Endodermal cell (in vitro differentiated cells): Measurements from ENCODE around the gene NEDD4L. TPM values are rescaled to one million over a fixed set of nuclear protein-coding genes. Genes with fewer than 3 reads are reported as not detected.

Experiments
- DNase-seq: peaks from one replicate; pipeline ENCODE4 v3.0.0-alpha.2; 2017
- H3K27ac ChIP-seq: 2 replicates; pipeline ENCODE4 v1.5.1; 2013; ENCODE audit warnings: mild to moderate bottlenecking, low read depth, low read length, moderate library complexity
- H3K27me3 ChIP-seq: 2 replicates; pipeline ENCODE4 v1.6.1; 2013; ENCODE audit warnings: mild to moderate bottlenecking, low read length, moderate library complexity; ENCODE audit not compliant: insufficient read depth, control insufficient read depth, poor library complexity, severe bottlenecking
- H3K36me3 ChIP-seq: 2 replicates; pipeline ENCODE4 v1.7.0; 2013; ENCODE audit warnings: mild to moderate bottlenecking, low read length, moderate library complexity; ENCODE audit not compliant: control insufficient read depth, insufficient read depth
- H3K4me1 ChIP-seq: one replicate; pipeline ENCODE4 v1.7.0; 2013; ENCODE audit warnings: low read length; ENCODE audit not compliant: control insufficient read depth, insufficient read depth
- H3K4me3 ChIP-seq: 2 replicates; pipeline ENCODE4 v1.5.1; 2013; ENCODE audit warnings: mild to moderate bottlenecking, low read length, moderate library complexity
- H3K9ac ChIP-seq: 2 replicates; pipeline ENCODE4 v1.6.1; 2013; ENCODE audit warnings: mild to moderate bottlenecking, low read length, moderate library complexity; ENCODE audit not compliant: poor library complexity, severe bottlenecking; ENCODE audit errors: extremely low read depth
- H3K9me3 ChIP-seq: 2 replicates; pipeline ENCODE4 v1.6.1; 2013; ENCODE audit warnings: mild to moderate bottlenecking, low read length, moderate library complexity; ENCODE audit not compliant: control insufficient read depth
- H3K27ac Mint-ChIP-seq: 2 replicates; pipeline ENCODE4 v1.8.0; 2020; ENCODE audit warnings: mixed read lengths
- H3K27me3 Mint-ChIP-seq: 2 replicates; pipeline ENCODE4 v1.8.0; 2021; ENCODE audit warnings: mild to moderate bottlenecking, mixed read lengths; ENCODE audit not compliant: insufficient read depth
- H3K36me3 Mint-ChIP-seq: 2 replicates; pipeline ENCODE4 v1.8.0; 2020; ENCODE audit warnings: low read depth, mixed read lengths
- H3K4me1 Mint-ChIP-seq: 2 replicates; pipeline ENCODE4 v1.8.0; 2020; ENCODE audit warnings: mixed read lengths
- H3K4me3 Mint-ChIP-seq: 2 replicates; pipeline ENCODE4 v1.8.0; 2020; ENCODE audit warnings: mild to moderate bottlenecking, moderate library complexity, mixed read lengths
- H3K9me3 Mint-ChIP-seq: 2 replicates; pipeline ENCODE4 v1.8.0; 2020; ENCODE audit warnings: mild to moderate bottlenecking, mixed read lengths
- CTCF ChIP-seq: fragments of 200-600 bp; sonication (generic); conservative IDR thresholded peaks from 2 replicates; pipeline ENCODE4 v1.5.0; 2021; ENCODE audit warnings: antibody characterized with exemption, mild to moderate bottlenecking
- WGBS, 2 experiments: methylation state at CpG; one replicate each; pipeline versions ENCODE4 v1.1.5 to v1.1.7; 2013; ENCODE audit warnings: missing lambda C conversion rate in 2 of 2, mixed read lengths in 1 of 2; ENCODE audit not compliant: insufficient coverage in 1 of 2, insufficient read length in 1 of 2; 5-methylcytosine and 5-hydroxymethylcytosine counted together
- total RNA-seq, 2 donors: library from RNA; stranded (reverse); fragmentation: NEBNext Ultra II Directional in 1 of 2; extraction: Animal tissue kit (Norgen Biotek cat#: 25700) in 1 of 2; gene quantifications; 2 replicates in 1 of 2; 3 replicates in 1 of 2; pipeline ENCODE4 v1.2.1, GENCODE V29; 2021

NEDD4L gene
- total RNA-seq, 2 donors from 2014 or later, result 70.5 to 75.3 TPM

DNA sequence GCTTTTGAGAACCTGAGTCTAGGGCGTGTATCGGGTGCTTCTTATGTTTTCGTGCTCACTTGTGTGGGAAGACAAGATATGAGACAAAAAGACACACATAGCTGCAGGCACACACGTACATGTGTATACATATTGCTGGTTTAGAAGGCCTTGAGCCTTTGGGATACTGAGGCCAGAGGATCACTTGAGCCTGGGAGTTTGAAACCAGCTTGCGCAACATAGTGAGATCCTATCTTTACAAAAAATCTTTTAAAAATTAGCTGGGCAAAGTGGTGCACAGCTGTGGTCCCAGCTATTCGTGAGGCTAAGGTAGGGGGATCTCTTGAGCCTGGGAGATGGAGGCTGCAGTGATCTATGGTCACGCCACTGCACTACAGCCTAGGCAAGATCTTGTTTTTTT is 18.8 kb upstream of the NEDD4L start:
- peaks cover 33% of the 10 kb centered on the region for H3K4me1 ChIP-seq
- peak overlapping the region; percentile 76 for H3K4me3 ChIP-seq
- TF ChIP-seq CTCF, result no peak
- 91 to 93% methylated on average over 7 of the region's 7 CpGs for WGBS, 2 experiments
- peaks cover 3% of the 10 kb centered on the region for H3K9me3 ChIP-seq
- H3K36me3 ChIP-seq, result no peaks in the 10 kb centered on the region
- H3K27ac ChIP-seq, result no peak overlapping the region
- H3K9ac ChIP-seq, result no peak overlapping the region
- no peaks in the 10 kb centered on the region for H3K36me3 Mint-ChIP-seq
- H3K27me3 Mint-ChIP-seq, result no peaks in the 10 kb centered on the region
- peaks cover 3% of the 10 kb centered on the region for H3K9me3 Mint-ChIP-seq
- DNase-seq, result no peak
- H3K27me3 ChIP-seq, result no peaks in the 10 kb centered on the region
- peaks cover 33% of the 10 kb centered on the region for H3K4me1 Mint-ChIP-seq
- H3K4me3 Mint-ChIP-seq, result no peak overlapping the region
- H3K27ac Mint-ChIP-seq, result peak overlapping the region; percentile 31

DNA sequence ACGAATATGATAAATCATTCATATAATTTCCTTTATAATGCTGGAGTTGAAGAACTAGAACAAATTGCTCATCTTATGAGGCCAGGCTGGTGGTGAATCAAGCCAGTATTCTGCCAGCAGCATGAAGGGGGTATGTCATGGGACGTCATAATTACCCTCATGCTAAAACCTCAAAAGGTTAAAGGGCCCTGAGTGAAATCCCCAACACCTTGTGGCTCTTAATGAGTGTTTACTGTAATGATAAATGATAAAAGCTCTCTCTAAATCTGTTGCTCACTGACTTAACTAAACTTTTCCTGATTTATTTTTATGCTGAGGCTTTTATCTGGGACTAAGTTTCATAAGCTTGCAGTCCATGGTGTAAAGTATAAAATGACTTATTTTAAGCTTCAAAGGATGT is 18.3 kb upstream of the NEDD4L start:
- 33% methylated on average over 1 of the region's 2 CpGs; no CpG with 5 or more reads in 1 of the 2 experiments for WGBS, 2 experiments
- TF ChIP-seq CTCF, result no peak
- no peaks in the 10 kb centered on the region for H3K27me3 ChIP-seq
- no peaks in the 10 kb centered on the region for H3K36me3 ChIP-seq
- Mint-ChIP-seq H3K4me3 (no peak overlapping the region), H3K36me3 (no peaks in the 10 kb centered on the region), H3K9me3 (peaks cover 3% of the 10 kb centered on the region), H3K27ac (peak overlapping the region; percentile 18), H3K27me3 (no peaks in the 10 kb centered on the region), H3K4me1 (peaks cover 33% of the 10 kb centered on the region)
- no peak for DNase-seq
- peak overlapping the region; percentile 76 for H3K4me3 ChIP-seq
- peaks cover 3% of the 10 kb centered on the region for H3K9me3 ChIP-seq
- H3K9ac ChIP-seq, result peak overlapping the region; percentile 9
- H3K4me1 ChIP-seq, result peaks cover 33% of the 10 kb centered on the region
- no peak overlapping the region for H3K27ac ChIP-seq

- Histone ChIP-seq H3K36me3 (no peaks in the 10 kb centered on the region), H3K4me3 (peak overlapping the region; percentile 76), H3K27ac (no peak overlapping the region), H3K27me3 (no peaks in the 10 kb centered on the region), H3K9me3 (peaks cover 3% of the 10 kb centered on the region), H3K9ac (peak overlapping the region; percentile 9), H3K4me1 (peaks cover 33% of the 10 kb centered on the region)
- peak; percentile 54 for DNase-seq
- Mint-ChIP-seq H3K4me3 (no peak overlapping the region), H3K27ac (peak overlapping the region; percentile 91), H3K36me3 (no peaks in the 10 kb centered on the region), H3K9me3 (peaks cover 3% of the 10 kb centered on the region), H3K4me1 (peaks cover 33% of the 10 kb centered on the region), H3K27me3 (no peaks in the 10 kb centered on the region)
- WGBS, 2 experiments, result 27 to 28% methylated on average over 3 of the region's 3 CpGs
- no peak for TF ChIP-seq CTCF
Observed at GRCh38 chr18:58026395-58026794, 17.6 kb upstream of the NEDD4L start.
